Gastrocnemius medialis (tissue), 4 donors: Measurements from ENCODE around the gene FNDC3B. TPM values are rescaled to one million over a fixed set of nuclear protein-coding genes. Genes with fewer than 3 reads are reported as not detected.

ENCODE experiments used
- ATAC-seq, 2 donors: fragments of 150-250 bp; one replicate each; pipeline ENCODE4 v1.9.1; 2016
- DNase-seq, 2 donors: peaks; one replicate each; pipeline ENCODE4 v3.0.0-alpha.2; 2019
- H3K27ac ChIP-seq, 4 donors: fragments of 200-600 bp; sonication (generic); 1 replicate in 1 of 4; 2 replicates in 3 of 4; pipeline ENCODE4 v1.5.1; 2016 to 2018; ENCODE audit warnings: mild to moderate bottlenecking in 2 of 4, moderate library complexity in 1 of 4
- H3K27me3 ChIP-seq, 3 donors: fragments of 200-600 bp; sonication (generic) in 2 of 3; 1 replicate in 1 of 3; 2 replicates in 2 of 3; pipeline versions ENCODE4 v1.5.1 to v1.6.0; 2016 to 2019; ENCODE audit warnings: mild to moderate bottlenecking in 1 of 3, moderate library complexity in 1 of 3
- H3K36me3 ChIP-seq, 2 donors: fragments of 200-600 bp; sonication (generic) in 1 of 2; one replicate each; pipeline ENCODE4 v1.5.1; 2017 to 2018
- H3K4me1 ChIP-seq, 2 donors: fragments of 200-600 bp; sonication (generic) in 1 of 2; one replicate each; pipeline ENCODE4 v1.5.1; 2016 to 2017; ENCODE audit warnings: mild to moderate bottlenecking in 2 of 2
- H3K4me3 ChIP-seq, 4 donors: fragments of 200-600 bp; sonication (generic) in 3 of 4; 1 replicate in 1 of 4; 2 replicates in 3 of 4; pipeline ENCODE4 v1.5.1; 2016 to 2019; ENCODE audit warnings: mild to moderate bottlenecking in 2 of 4
- H3K9me3 ChIP-seq, 3 donors: fragments of 200-600 bp; sonication (generic) in 2 of 3; 1 replicate in 1 of 3; 2 replicates in 2 of 3; pipeline ENCODE4 v1.5.1; 2016 to 2019
- POLR2A ChIP-seq, 2 donors: fragments of 450-650 bp; IDR thresholded peaks; one replicate each; pipeline ENCODE4 v1.6.1; 2017; ENCODE audit warnings: antibody characterized with exemption in 2 of 2, mild to moderate bottlenecking in 2 of 2, moderate library complexity in 2 of 2
- in situ Hi-C, 4 donors: fragments of 200-750 bp; cut with MboI; loops; one replicate each; pipeline versions ENCODE4 v1.15.0 to v1.8.0; 2017; ENCODE audit warnings: low sequenced_read_pairs in 4 of 4
- intact Hi-C: fragments of 100-400 bp; cut with DNase I; formaldehyde crosslinking; loops from one replicate; pipeline ENCODE4 v1.15.1; 2023; ENCODE audit warnings: low total_unique reads
- total RNA-seq, 4 donors: library from RNA; depleted of rRNA; stranded (reverse); fragments of >200 nt; gene quantifications; one replicate each; pipeline versions ENCODE4 v1.1.0 to v1.2.3, GENCODE V29; 2016
- TF ChIP-seq, protein P1 (sequence below), 5 experiments: fragments of 450-650 bp in 3 of 5; fragments of 200-600 bp in 2 of 5; sonication (generic) in 2 of 5; IDR thresholded peaks in 4 of 5; conservative IDR thresholded peaks in 1 of 5; 1 replicate in 4 of 5; 2 replicates in 1 of 5; pipeline ENCODE4 v1.5.1; 2016 to 2019; ENCODE audit warnings: antibody characterized with exemption in 5 of 5, mild to moderate bottlenecking in 3 of 5, moderate library complexity in 3 of 5

FNDC3B gene
- total RNA-seq, 4 donors from 2014 or later = 42.5 to 110 (median 74.2) TPM

GRCh38 chr3:172330413-172330812 is 291.0 kb downstream of the FNDC3B start:
- TF ChIP-seq, protein P1, sequence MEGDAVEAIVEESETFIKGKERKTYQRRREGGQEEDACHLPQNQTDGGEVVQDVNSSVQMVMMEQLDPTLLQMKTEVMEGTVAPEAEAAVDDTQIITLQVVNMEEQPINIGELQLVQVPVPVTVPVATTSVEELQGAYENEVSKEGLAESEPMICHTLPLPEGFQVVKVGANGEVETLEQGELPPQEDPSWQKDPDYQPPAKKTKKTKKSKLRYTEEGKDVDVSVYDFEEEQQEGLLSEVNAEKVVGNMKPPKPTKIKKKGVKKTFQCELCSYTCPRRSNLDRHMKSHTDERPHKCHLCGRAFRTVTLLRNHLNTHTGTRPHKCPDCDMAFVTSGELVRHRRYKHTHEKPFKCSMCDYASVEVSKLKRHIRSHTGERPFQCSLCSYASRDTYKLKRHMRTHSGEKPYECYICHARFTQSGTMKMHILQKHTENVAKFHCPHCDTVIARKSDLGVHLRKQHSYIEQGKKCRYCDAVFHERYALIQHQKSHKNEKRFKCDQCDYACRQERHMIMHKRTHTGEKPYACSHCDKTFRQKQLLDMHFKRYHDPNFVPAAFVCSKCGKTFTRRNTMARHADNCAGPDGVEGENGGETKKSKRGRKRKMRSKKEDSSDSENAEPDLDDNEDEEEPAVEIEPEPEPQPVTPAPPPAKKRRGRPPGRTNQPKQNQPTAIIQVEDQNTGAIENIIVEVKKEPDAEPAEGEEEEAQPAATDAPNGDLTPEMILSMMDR (IDR thresholded peaks at IDR 0.05 in 4 of 5, conservative IDR thresholded peaks at IDR 0.05 in 1 of 5) = no peak
- TF ChIP-seq POLR2A (IDR thresholded peaks at IDR 0.05) = no peak
- H3K36me3 ChIP-seq = peaks cover 0 to 70% of the 10 kb centered on the region in 2 donors
- H3K9me3 ChIP-seq = no peaks in the 10 kb centered on the region
- H3K4me3 ChIP-seq = no peak overlapping the region
- H3K27ac ChIP-seq = no peak overlapping the region
- ATAC-seq (no peak), DNase-seq (no peak)
- in situ Hi-C loops = loop anchor here (10.0 to 25.0 kb wide), 4 partner anchors 144 to 693 kb away; partner anchors contain the start of gene TMEM212 (in 2 of the 4)
- no peaks in the 10 kb centered on the region for H3K4me1 ChIP-seq
- H3K27me3 ChIP-seq = no peaks in the 10 kb centered on the region
- intact Hi-C loops = loop anchor here (5.0 kb wide), 1 partner anchor 683 kb away; no protein-coding TSS in a partner anchor

- in situ Hi-C loops = loop anchor here (10.0 to 25.0 kb wide), 4 partner anchors 142 to 695 kb away; partner anchors contain the start of gene TMEM212 (in 2 of the 4)
- intact Hi-C loops = loop anchor here (1.0 to 5.0 kb wide), 3 partner anchors 145 to 685 kb away; no protein-coding TSS in a partner anchor
- Histone ChIP-seq H3K36me3 (peaks cover 0 to 75% of the 10 kb centered on the region in 2 donors), H3K27me3 (no peaks in the 10 kb centered on the region), H3K4me1 (no peaks in the 10 kb centered on the region), H3K27ac (peak overlapping the region; percentile 10 to 53 (median 31)), H3K4me3 (no peak overlapping the region), H3K9me3 (no peaks in the 10 kb centered on the region)
- no peak for TF ChIP-seq POLR2A (IDR thresholded peaks at IDR 0.05)
- TF ChIP-seq, protein P1 (IDR thresholded peaks at IDR 0.05 in 4 of 5, conservative IDR thresholded peaks at IDR 0.05 in 1 of 5) = peak; percentile 72 to 90 (median 82)
- ATAC-seq = peak; percentile 68 to 85
- DNase-seq = peak in 1 of 2 donors; percentile 48
Measured at GRCh38 chr3:172332256-172333041, 293.1 kb downstream of the FNDC3B start.

DNA sequence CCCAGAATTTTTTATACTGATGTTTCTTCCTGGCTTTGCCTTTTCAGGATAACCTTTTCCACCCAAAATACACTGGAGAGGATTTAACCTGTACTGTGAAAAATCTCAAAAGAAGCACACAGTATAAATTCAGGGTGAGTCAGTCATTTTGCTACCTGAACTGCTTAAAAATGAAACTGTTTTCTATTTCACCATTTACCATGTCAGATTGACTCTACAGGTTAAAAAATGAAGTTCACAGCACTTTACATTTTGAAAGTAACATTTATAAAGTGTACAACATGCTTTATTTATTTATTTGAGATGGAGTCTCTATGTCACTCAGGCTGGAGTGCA is 293.6 kb downstream of the FNDC3B start:
- H3K27me3 ChIP-seq = no peaks in the 10 kb centered on the region
- H3K27ac ChIP-seq = peak overlapping the region in 1 of 4 donors; percentile 48
- H3K4me3 ChIP-seq = no peak overlapping the region
- peaks cover 0 to 70% of the 10 kb centered on the region in 2 donors for H3K36me3 ChIP-seq
- ATAC-seq (no peak), DNase-seq (no peak)
- no peaks in the 10 kb centered on the region for H3K9me3 ChIP-seq
- intact Hi-C loops = loop anchor here (2.0 to 5.0 kb wide), 2 partner anchors 298 to 686 kb away; no protein-coding TSS in a partner anchor
- in situ Hi-C loops = loop anchor here (10.0 to 25.0 kb wide), 4 partner anchors 142 to 696 kb away; partner anchors contain the start of gene TMEM212 (in 2 of the 4)
- no peak for TF ChIP-seq POLR2A (IDR thresholded peaks at IDR 0.05)
- TF ChIP-seq, protein P1 (IDR thresholded peaks at IDR 0.05 in 4 of 5, conservative IDR thresholded peaks at IDR 0.05 in 1 of 5) = no peak
- no peaks in the 10 kb centered on the region for H3K4me1 ChIP-seq

- Histone ChIP-seq H3K4me1 (no peaks in the 10 kb centered on the region), H3K4me3 (no peak overlapping the region), H3K9me3 (no peaks in the 10 kb centered on the region), H3K27me3 (no peaks in the 10 kb centered on the region), H3K27ac (no peak overlapping the region), H3K36me3 (peaks cover 0 to 62% of the 10 kb centered on the region in 2 donors)
- in situ Hi-C loops = loop anchor here (10.0 to 25.0 kb wide), 4 partner anchors 141 to 697 kb away; partner anchors contain the start of gene TMEM212 (in 2 of the 4)
- DNase-seq (no peak), ATAC-seq (no peak)
- no peak for TF ChIP-seq POLR2A (IDR thresholded peaks at IDR 0.05)
- TF ChIP-seq, protein P1 (IDR thresholded peaks at IDR 0.05 in 4 of 5, conservative IDR thresholded peaks at IDR 0.05 in 1 of 5) = peak in 1 of 5 experiments; percentile 31
- intact Hi-C loops = loop anchor here (2.0 to 5.0 kb wide), 2 partner anchors 299 to 687 kb away; no protein-coding TSS in a partner anchor
Measured at GRCh38 chr3:172333692-172334457, 294.5 kb downstream of the FNDC3B start.
